ENCODE results near the gene PLSCR4.

DNA sequence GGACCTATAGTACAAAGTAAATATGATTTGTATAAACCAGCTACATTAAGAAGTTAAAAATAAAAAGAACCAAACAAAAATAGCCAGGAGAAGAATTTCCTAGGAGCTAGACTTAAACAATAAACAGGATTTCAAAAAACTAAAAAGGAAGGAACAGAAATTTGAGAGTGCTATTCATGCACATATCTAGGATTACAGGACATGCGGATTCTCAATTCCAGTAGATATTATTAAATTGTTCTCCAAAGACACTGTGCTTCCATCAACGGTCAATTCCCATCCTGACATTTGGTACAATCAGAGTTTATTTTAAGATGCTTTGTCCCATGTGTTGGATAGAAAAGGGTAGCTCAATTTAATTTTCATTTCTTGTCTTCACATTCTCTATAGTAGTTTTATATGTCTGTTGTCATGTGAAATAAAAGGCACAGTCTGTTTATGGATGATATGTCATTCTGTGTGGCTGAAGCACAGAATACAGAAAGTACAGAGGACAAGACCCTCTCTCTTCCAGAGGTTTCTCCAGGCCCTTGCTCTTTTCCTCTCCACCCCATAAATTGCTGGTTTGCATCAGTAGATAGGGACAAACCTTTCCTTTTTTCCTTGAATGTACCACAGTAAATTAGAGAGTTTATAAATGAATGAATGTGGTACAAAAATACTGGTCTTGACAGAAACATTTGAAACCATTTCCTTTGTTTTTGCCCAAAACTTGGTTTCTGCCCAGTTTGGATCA lies 93.4 kb downstream of the PLSCR4 start:
- no peak for TF ChIP-seq ZNF292 (tag by site-specific recombination; IDR thresholded peaks at IDR 0.05; ENCODE audit: borderline replicate concordance, low read depth)
- TF ChIP-seq, protein P1, sequence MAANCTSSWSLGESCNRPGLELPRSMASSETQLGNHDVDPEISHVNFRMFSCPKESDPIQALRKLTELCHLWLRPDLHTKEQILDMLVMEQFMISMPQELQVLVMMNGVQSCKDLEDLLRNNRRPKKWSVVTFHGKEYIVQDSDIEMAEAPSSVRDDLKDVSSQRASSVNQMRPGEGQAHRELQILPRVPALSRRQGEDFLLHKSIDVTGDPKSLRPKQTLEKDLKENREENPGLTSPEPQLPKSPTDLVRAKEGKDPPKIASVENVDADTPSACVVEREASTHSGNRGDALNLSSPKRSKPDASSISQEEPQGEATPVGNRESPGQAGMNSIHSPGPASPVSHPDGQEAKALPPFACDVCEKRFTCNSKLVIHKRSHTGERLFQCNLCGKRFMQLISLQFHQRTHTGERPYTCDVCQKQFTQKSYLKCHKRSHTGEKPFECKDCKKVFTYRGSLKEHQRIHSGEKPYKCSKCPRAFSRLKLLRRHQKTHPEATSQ (tag by site-specific recombination; IDR thresholded peaks at IDR 0.05): no peak
- TF ChIP-seq, protein P2, sequence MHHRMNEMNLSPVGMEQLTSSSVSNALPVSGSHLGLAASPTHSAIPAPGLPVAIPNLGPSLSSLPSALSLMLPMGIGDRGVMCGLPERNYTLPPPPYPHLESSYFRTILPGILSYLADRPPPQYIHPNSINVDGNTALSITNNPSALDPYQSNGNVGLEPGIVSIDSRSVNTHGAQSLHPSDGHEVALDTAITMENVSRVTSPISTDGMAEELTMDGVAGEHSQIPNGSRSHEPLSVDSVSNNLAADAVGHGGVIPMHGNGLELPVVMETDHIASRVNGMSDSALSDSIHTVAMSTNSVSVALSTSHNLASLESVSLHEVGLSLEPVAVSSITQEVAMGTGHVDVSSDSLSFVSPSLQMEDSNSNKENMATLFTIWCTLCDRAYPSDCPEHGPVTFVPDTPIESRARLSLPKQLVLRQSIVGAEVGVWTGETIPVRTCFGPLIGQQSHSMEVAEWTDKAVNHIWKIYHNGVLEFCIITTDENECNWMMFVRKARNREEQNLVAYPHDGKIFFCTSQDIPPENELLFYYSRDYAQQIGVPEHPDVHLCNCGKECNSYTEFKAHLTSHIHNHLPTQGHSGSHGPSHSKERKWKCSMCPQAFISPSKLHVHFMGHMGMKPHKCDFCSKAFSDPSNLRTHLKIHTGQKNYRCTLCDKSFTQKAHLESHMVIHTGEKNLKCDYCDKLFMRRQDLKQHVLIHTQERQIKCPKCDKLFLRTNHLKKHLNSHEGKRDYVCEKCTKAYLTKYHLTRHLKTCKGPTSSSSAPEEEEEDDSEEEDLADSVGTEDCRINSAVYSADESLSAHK (tag by site-specific recombination; IDR thresholded peaks at IDR 0.05): no peak
- TF ChIP-seq, protein P3, sequence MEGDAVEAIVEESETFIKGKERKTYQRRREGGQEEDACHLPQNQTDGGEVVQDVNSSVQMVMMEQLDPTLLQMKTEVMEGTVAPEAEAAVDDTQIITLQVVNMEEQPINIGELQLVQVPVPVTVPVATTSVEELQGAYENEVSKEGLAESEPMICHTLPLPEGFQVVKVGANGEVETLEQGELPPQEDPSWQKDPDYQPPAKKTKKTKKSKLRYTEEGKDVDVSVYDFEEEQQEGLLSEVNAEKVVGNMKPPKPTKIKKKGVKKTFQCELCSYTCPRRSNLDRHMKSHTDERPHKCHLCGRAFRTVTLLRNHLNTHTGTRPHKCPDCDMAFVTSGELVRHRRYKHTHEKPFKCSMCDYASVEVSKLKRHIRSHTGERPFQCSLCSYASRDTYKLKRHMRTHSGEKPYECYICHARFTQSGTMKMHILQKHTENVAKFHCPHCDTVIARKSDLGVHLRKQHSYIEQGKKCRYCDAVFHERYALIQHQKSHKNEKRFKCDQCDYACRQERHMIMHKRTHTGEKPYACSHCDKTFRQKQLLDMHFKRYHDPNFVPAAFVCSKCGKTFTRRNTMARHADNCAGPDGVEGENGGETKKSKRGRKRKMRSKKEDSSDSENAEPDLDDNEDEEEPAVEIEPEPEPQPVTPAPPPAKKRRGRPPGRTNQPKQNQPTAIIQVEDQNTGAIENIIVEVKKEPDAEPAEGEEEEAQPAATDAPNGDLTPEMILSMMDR (tag by site-specific recombination; IDR thresholded peaks at IDR 0.05): no peak
- TF ChIP-seq, protein P4, sequence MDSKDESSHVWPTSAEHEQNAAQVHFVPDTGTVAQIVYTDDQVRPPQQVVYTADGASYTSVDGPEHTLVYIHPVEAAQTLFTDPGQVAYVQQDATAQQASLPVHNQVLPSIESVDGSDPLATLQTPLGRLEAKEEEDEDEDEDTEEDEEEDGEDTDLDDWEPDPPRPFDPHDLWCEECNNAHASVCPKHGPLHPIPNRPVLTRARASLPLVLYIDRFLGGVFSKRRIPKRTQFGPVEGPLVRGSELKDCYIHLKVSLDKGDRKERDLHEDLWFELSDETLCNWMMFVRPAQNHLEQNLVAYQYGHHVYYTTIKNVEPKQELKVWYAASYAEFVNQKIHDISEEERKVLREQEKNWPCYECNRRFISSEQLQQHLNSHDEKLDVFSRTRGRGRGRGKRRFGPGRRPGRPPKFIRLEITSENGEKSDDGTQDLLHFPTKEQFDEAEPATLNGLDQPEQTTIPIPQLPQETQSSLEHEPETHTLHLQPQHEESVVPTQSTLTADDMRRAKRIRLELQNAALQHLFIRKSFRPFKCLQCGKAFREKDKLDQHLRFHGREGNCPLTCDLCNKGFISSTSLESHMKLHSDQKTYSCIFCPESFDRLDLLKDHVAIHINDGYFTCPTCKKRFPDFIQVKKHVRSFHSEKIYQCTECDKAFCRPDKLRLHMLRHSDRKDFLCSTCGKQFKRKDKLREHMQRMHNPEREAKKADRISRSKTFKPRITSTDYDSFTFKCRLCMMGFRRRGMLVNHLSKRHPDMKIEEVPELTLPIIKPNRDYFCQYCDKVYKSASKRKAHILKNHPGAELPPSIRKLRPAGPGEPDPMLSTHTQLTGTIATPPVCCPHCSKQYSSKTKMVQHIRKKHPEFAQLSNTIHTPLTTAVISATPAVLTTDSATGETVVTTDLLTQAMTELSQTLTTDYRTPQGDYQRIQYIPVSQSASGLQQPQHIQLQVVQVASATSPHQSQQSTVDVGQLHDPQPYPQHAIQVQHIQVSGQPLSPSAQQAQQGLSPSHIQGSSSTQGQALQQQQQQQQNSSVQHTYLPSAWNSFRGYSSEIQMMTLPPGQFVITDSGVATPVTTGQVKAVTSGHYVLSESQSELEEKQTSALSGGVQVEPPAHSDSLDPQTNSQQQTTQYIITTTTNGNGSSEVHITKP (tag by site-specific recombination; IDR thresholded peaks at IDR 0.05): no peak
- TF ChIP-seq, protein P5, sequence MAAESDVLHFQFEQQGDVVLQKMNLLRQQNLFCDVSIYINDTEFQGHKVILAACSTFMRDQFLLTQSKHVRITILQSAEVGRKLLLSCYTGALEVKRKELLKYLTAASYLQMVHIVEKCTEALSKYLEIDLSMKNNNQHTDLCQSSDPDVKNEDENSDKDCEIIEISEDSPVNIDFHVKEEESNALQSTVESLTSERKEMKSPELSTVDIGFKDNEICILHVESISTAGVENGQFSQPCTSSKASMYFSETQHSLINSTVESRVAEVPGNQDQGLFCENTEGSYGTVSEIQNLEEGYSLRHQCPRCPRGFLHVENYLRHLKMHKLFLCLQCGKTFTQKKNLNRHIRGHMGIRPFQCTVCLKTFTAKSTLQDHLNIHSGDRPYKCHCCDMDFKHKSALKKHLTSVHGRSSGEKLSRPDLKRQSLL (tag by site-specific recombination; IDR thresholded peaks at IDR 0.05): no peak
- TF ChIP-seq ZEB2 (tag by site-specific recombination; IDR thresholded peaks at IDR 0.05): no peak
- TF ChIP-seq ZNF302 (tag by site-specific recombination; IDR thresholded peaks at IDR 0.05; ENCODE audit: low read depth): no peak
- TF ChIP-seq SP2 (tag by site-specific recombination; IDR thresholded peaks at IDR 0.05): no peak
- TF ChIP-seq, protein P6, sequence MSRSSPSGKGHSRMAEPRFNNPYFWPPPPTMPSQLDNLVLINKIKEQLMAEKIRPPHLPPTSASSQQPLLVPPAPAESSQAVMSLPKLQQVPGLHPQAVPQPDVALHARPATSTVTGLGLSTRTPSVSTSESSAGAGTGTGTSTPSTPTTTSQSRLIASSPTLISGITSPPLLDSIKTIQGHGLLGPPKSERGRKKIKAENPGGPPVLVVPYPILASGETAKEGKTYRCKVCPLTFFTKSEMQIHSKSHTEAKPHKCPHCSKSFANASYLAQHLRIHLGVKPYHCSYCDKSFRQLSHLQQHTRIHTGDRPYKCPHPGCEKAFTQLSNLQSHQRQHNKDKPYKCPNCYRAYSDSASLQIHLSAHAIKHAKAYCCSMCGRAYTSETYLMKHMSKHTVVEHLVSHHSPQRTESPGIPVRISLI (tag by site-specific recombination; IDR thresholded peaks at IDR 0.05): no peak
- no peak for TF ChIP-seq ZNF76 (tag by site-specific recombination; IDR thresholded peaks at IDR 0.05; ENCODE audit: borderline replicate concordance, low read depth)
- TF ChIP-seq ZNF837 (tag by site-specific recombination; IDR thresholded peaks at IDR 0.05): no peak
- TF ChIP-seq ZNF792 (tag by site-specific recombination; IDR thresholded peaks at IDR 0.05): no peak
